22Rv1 (cell line): ENCODE data around the gene YY1AP1.

Source experiments
- H3K27ac ChIP-seq: fragments of 450-650 bp; 2 replicates; pipeline ENCODE4 v1.5.1; 2017
- CTCF ChIP-seq: fragments of 450-650 bp; IDR thresholded peaks from 2 replicates; pipeline ENCODE4 v1.5.1; 2017; ENCODE audit warnings: mild to moderate bottlenecking
- ZFX ChIP-seq: fragments of 450-650 bp; IDR thresholded peaks from 2 replicates; pipeline ENCODE4 v1.6.1; 2017; ENCODE audit warnings: antibody characterized with exemption, borderline replicate concordance

Gene YY1AP1

GRCh38 chr1:155609515-155610256, 78.9 kb downstream of the YY1AP1 start, which contains the start of gene MSTO1:
TSS of gene MSTO1 (plus strand) at chr1:155610218. CDS start at chr1:155610249, 31 bp downstream.
- peak within 1 kb of the TSS; percentile 68 for H3K27ac ChIP-seq
- TF ChIP-seq CTCF, result no peak
- TF ChIP-seq ZFX, result no peak
